Adrenal gland (tissue), 12 donors: ENCODE results near the gene OTOP3. TPM values are rescaled to one million over a fixed set of nuclear protein-coding genes. Genes with fewer than 3 reads are reported as not detected.

Experiments
- DNase-seq, 7 donors: peaks; one replicate each; pipeline ENCODE4 v3.0.0-alpha.2; 2019 to 2020
- H3K27ac ChIP-seq, 5 donors: fragments of 200-600 bp; sonication (generic) in 4 of 5; 1 replicate in 3 of 5; 2 replicates in 2 of 5; pipeline versions ENCODE4 v1.5.1 to v1.8.0; 2016 to 2020; ENCODE audit warnings: mild to moderate bottlenecking in 1 of 5
- H3K27me3 ChIP-seq: fragments of 200-600 bp; 2 replicates; pipeline ENCODE4 v1.8.0; 2021
- H3K36me3 ChIP-seq, 2 donors: fragments of 200-600 bp; replicated peaks in 1 of 2; 1 replicate in 1 of 2; 2 replicates in 1 of 2; pipeline versions ENCODE4 v1.5.1 to v1.8.0; 2018 to 2022
- H3K4me1 ChIP-seq, 2 donors: fragments of 200-600 bp; replicated peaks in 1 of 2; 1 replicate in 1 of 2; 2 replicates in 1 of 2; pipeline versions ENCODE4 v1.5.1 to v1.8.0; 2018 to 2021
- H3K4me3 ChIP-seq, 4 donors: fragments of 200-600 bp; sonication (generic) in 3 of 4; one replicate each; pipeline ENCODE4 v1.5.1; 2016 to 2018
- H3K9me3 ChIP-seq, 3 donors: fragments of 200-600 bp; sonication (generic) in 1 of 3; replicated peaks in 1 of 3; 1 replicate in 2 of 3; 2 replicates in 1 of 3; pipeline versions ENCODE4 v1.5.1 to v1.8.0; 2016 to 2021
- CTCF ChIP-seq, 6 experiments: fragments of 450-650 bp in 4 of 6; fragments of 200-600 bp in 2 of 6; sonication (generic) in 1 of 6; IDR thresholded peaks; 1 replicate in 5 of 6; 2 replicates in 1 of 6; pipeline versions ENCODE4 v1.5.1 to v1.8.0; 2016 to 2021; ENCODE audit warnings: antibody characterized with exemption in 6 of 6, mild to moderate bottlenecking in 2 of 6, moderate library complexity in 1 of 6
- POLR2A ChIP-seq, 2 donors: fragments of 450-650 bp; IDR thresholded peaks; one replicate each; pipeline ENCODE4 v1.6.1; 2017; ENCODE audit warnings: antibody characterized with exemption in 2 of 2, mild to moderate bottlenecking in 2 of 2, moderate library complexity in 1 of 2
- WGBS, 4 donors: extraction: QIAGEN DNeasy Blood & Tissue Kit in 2 of 4; methylation state at CpG; one replicate each; pipeline versions ENCODE4 v1.1.5 to v1.1.7; 2013 to 2017; 5-methylcytosine and 5-hydroxymethylcytosine counted together
- intact Hi-C, 2 donors: fragments of 100-400 bp; cut with DNase I; formaldehyde crosslinking; loops; one replicate each; pipeline versions ENCODE4 v1.14.1 to v1.15.0; 2022 to 2023
- polyA plus RNA-seq, 3 donors: library from polyadenylated mRNA; stranded (reverse); fragments of 200-250 nt in 2 of 3; fragments of 350-450 nt in 1 of 3; fragmentation: Illumina TruSeq in 1 of 3; extraction: RNeasy Lipid Tissue Mini Kit (QIAGEN cat#74804) in 1 of 3; gene quantifications; one replicate each; pipeline ENCODE4 v1.2.3, GENCODE V29; 2013 to 2014
- total RNA-seq, 9 donors: library from RNA; depleted of rRNA in 4 of 9; stranded (reverse); fragments of >200 nt in 4 of 9; fragments of 120-200 nt in 1 of 9; fragmentation: NEBNext Ultra II Directional in 1 of 9; extraction: Animal tissue kit (Norgen Biotek cat#: 25700) in 1 of 9; gene quantifications; one replicate each; pipeline versions ENCODE4 v1.1.0 to v1.2.4, GENCODE V29; 2013 to 2023
- donor health status: healthy with polysubstance abuse.
- donor health status: Bipolar disorder and iron deficiency.
- donor health status: DM: yes; HTN: yes; CAD: no.
- donor health status: DM: no; HTN: no; CAD: no.
- donor health status: DM: no; HTN: no; CAD: no.
- donor health status: DM: yes; HTN: yes; CAD: no.

The OTOP3 gene
- total and polyA plus RNA-seq, 12 donors, result not detected

- 0 to 4% (median 2%) methylated on average over 5 to 54 of the region's 54 CpGs for WGBS, 4 donors
- Histone ChIP-seq H3K9me3 (no peaks in the 10 kb centered on the region), H3K36me3 (no peaks in the 10 kb centered on the region), H3K4me3 (peak within 1 kb of the TSS in 2 of 4 donors; percentile 24 to 65), H3K4me1 (peaks cover 13 to 20% of the 10 kb centered on the region in 2 donors), H3K27ac (no peak within 1 kb of the TSS), H3K27me3 (peaks cover 24% of the 10 kb centered on the region)
- TF ChIP-seq CTCF (IDR thresholded peaks at IDR 0.05), result no peak
- DNase-seq, result peak in 3 of 7 donors; percentile 25 to 34 (median 26)
- intact Hi-C loops, result loop anchor here (5.0 kb wide), 1 partner anchor 33 kb away; no protein-coding TSS in a partner anchor
Observed at GRCh38 chr17:74924250-74924948, 11.3 kb upstream of the OTOP3 start, which contains the start of gene OTOP2. Gene OTOP2, plus strand, starts transcription at chr17:74924273. Its CDS starts 360 bp downstream, at chr17:74924633.

GRCh38 chr17:74925242-74925641 lies 10.5 kb upstream of the OTOP3 start:
- 73 to 78% (median 76%) methylated on average over 3 of the region's 3 CpGs for WGBS, 4 donors
- H3K4me1 ChIP-seq, result peaks cover 13 to 20% of the 10 kb centered on the region in 2 donors
- H3K9me3 ChIP-seq, result no peaks in the 10 kb centered on the region
- no peak overlapping the region for H3K27ac ChIP-seq
- TF ChIP-seq POLR2A (IDR thresholded peaks at IDR 0.05) (no peak), CTCF (IDR thresholded peaks at IDR 0.05) (no peak)
- DNase-seq, result no peak
- H3K36me3 ChIP-seq, result no peaks in the 10 kb centered on the region
- no peak overlapping the region for H3K4me3 ChIP-seq
- intact Hi-C loops, result no loop called here
- peaks cover 24% of the 10 kb centered on the region for H3K27me3 ChIP-seq

GRCh38 chr17:74928786-74929185 lies 6.9 kb upstream of the OTOP3 start:
- no peaks in the 10 kb centered on the region for H3K9me3 ChIP-seq
- no peak for DNase-seq
- intact Hi-C loops, result no loop called here
- H3K4me1 ChIP-seq, result peaks cover 1 to 8% of the 10 kb centered on the region in 2 donors
- 80 to 89% (median 83%) methylated on average over 4 to 6 of the region's 6 CpGs for WGBS, 4 donors
- no peaks in the 10 kb centered on the region for H3K36me3 ChIP-seq
- H3K27me3 ChIP-seq, result peaks cover 22% of the 10 kb centered on the region
- no peak overlapping the region for H3K4me3 ChIP-seq
- no peak overlapping the region for H3K27ac ChIP-seq
- no peak for TF ChIP-seq POLR2A (IDR thresholded peaks at IDR 0.05)
- no peak for TF ChIP-seq CTCF (IDR thresholded peaks at IDR 0.05)

- no peak overlapping the region for H3K27ac ChIP-seq
- H3K4me3 ChIP-seq, result no peak overlapping the region
- H3K36me3 ChIP-seq, result no peaks in the 10 kb centered on the region
- WGBS, 4 donors, result 87 to 94% (median 91%) methylated on average over 10 to 24 of the region's 24 CpGs
- TF ChIP-seq POLR2A (IDR thresholded peaks at IDR 0.05) (no peak), CTCF (IDR thresholded peaks at IDR 0.05) (no peak)
- H3K27me3 ChIP-seq, result peaks cover 13% of the 10 kb centered on the region
- DNase-seq, result no peak
- intact Hi-C loops, result no loop called here
- no peaks in the 10 kb centered on the region for H3K4me1 ChIP-seq
- no peaks in the 10 kb centered on the region for H3K9me3 ChIP-seq
Observed at GRCh38 chr17:74930535-74931036, 5.1 kb upstream of the OTOP3 start.
